DMS114 treated with DMSO at 0.1 percent for 48 hours (cell line): ENCODE measurements around the gene ARID3B.
A peak's percentile ranks its signal among the peaks of the same experiment; 100 is the strongest.
"Not testable (repeated sequence)": the region's sequence is repeated elsewhere in the genome, so short reads cannot be mapped to it uniquely, and the experiment has no call there.

ENCODE experiments used
- DNase-seq: peaks from one replicate; lab custom pipeline; 2025; ENCODE audit not compliant: unreplicated experiment; lab: John Stamatoyannopoulos, UW

The ARID3B gene

DNA sequence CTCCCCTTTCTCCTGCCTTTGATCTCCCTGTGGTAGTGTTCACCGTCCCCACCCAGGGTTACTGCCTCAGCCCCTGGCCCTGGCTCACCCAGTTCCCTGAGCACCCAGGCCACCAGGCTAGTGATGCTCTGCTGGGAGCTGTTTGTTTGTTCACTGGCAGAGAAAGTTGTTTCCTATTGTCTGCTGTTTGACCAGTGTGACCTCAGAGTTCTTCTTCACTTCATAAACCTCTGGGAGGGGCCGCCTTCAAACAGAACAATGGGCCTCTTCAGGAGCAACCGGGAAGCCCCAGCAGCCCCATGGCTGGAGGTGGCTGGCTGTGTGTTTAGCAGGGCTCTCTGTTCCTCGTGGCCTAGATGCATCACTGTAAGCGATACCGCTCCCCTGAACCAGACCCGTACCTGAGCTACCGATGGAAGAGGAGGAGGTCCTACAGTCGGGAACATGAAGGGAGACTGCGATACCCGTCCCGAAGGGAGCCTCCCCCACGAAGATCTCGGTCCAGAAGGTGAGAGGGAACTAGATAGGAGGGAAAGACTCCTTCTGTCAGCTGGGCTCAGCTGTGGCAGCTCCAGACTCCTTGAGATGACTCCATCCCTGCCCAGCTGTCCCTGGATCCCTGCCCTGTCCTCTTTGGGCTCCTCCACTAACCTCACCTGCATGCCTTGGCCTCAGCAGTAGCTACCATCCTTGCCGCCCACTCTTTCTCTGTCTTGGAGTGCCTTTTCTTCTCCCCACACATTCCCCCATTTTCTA, 78.0 kb downstream of the ARID3B start:
- no peak for DNase-seq

DNA sequence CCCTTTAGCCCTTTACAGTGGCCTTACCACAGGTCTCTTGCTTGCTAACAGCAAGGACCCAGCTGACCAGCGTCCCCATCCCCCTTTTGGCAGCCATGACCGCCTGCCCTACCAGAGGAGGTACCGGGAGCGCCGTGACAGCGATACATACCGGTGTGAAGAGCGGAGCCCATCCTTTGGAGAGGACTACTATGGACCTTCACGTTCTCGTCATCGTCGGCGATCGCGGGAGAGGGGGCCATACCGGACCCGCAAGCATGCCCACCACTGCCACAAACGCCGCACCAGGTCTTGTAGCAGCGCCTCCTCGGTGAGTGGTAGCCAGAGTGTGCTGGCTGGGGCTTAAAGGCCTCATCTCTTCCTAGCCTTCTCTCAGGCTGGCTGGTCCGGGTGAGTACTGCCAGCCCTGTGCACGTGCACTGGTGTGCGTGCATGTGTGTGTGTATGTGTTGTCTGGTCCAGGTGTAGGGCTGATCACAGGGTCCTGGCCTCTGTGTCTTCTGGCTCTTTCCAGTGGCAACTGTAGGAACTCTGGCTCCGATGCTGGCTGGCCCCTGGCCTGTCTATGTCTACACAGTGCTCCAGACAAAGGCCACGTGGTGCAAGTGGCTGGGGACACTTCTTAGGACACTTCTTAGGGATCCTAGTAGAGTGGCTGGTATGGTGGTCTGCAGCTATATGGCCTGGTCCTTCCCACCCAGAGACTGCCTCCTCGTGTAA, 79.1 kb downstream of the ARID3B start:
- DNase-seq: no peak

DNA sequence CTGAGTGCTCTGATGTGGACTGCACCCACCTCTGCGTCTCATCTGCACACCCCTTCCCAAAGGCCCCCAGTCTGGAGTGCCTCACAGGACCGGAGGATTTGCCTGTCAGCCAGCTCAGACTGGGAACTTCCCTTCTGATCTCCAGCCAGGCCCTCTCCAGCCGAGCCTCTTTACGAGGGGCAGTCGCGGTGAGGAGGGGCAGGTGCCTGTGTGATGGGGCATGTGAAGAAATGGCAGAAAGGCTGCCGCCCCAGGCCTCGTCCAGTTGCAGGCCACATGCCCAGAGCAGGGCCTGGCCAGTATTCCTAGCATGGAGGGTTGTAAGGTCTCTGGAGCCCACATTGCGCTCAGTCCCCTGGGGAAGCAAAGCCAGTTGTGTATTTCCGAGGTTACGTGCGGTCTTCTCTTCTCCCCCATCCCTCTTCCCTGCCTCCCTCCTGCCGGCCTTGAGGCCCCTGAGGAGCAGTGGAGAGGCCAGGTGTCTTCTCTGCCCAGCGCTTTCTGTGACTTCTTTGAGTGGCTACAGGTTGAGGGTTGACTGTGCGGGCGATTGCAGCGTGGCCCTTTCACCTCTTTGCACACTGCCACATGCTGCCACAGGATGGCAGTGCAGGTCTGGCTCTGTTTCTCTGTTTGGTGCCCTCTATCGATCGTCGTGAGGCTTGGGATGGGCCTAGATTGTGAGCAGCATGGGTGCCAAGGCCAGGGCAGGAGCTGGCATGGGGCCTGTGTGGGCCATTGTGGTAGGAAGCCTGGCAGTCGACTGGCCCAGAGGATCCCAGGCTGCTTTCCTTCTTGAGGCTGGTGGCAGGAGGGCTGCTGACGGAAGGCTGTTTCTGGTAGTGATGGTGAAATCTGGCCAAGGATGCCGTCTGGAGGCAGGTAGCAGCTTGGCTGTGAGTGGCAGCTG, 79.9 kb downstream of the ARID3B start:
- peak; percentile 85 for DNase-seq

DNA sequence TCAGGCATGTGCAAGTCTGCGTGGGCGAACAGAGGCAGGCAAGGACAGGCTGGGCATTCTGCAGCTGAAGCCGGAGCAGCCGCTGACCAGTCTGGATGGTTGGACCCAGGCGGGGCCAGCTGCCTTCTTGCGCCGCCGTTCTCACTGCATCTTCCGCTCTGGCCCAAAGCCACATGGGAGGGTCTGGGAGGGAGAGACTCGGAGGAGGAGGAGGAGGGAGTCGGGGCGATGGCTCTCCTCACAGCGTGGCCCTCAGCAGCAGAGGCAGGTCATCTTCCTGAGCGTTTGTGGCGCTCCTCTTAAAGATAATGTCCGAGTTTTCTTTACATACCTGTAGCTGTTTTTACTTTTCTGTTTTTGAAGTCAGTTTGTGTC, 80.5 kb downstream of the ARID3B start:
- DNase-seq: no peak

DNA sequence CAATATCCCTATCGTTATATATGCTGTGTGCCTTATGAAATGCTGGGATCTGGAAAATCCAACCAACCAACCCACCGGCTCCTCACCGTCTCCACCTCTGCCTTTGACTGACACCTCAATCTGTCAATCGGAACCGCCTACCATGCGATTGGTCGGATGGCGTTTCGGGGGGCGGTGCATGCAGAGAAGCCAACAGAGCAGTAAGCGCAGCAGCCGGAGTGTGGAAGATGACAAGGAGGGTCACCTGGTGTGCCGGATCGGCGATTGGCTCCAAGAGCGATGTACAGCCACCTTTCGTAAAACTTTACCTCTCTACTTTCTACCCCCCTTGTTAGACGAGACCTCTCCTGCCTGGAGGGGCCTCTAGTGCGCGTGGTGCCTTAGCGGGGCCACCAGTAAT, 80.9 kb downstream of the ARID3B start:
- no peak for DNase-seq

DNA sequence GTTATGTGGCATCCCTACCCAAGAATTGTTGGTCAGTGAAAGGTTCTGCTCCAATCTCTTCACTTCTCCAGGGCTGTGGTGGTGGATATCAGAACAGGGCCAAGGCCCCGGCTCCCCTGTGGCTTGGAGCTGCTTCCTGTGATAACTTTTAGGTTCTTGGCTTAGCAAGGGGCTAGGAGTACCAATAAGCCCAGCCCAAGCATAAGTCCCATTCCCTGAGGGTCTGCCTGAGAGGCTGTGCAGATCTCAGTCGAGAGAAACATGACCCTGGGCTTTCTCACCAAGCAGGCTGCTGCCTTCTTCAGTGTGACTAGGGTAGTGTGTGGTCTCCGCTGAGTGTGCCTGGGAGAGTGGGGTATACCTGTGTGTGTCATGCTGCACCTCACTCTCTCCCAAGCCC, 81.7 kb downstream of the ARID3B start:
- DNase-seq: no peak

DNA sequence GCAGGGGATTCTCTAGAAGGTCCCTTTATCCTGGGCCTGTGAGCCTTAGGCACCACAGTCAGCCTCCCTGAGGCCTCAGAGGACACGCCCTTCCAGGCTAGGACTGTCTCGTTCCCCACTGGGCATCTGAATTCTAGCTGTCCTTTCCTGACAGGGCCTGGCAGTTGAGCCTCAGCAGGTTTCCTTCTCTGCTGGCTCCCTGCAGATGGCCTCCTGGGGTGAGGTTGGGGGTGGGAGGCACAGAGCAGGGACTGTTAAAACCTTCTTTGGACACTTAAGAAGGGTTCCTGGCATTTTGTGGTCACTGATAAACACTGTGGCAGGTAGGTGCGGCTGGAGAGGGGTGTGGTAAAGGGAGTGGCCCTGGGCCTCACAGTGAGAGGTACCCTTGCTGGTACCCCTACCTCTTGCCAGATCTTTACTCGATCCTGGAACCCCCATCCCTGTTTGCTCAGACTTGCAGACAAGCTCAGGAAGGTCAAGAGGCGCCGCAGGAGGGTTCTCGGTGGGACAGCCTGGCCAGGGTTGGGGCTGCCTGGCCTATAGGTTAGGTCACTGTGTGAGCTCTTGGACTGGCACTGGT, 83.1 kb downstream of the ARID3B start:
- DNase-seq: no peak

DNA sequence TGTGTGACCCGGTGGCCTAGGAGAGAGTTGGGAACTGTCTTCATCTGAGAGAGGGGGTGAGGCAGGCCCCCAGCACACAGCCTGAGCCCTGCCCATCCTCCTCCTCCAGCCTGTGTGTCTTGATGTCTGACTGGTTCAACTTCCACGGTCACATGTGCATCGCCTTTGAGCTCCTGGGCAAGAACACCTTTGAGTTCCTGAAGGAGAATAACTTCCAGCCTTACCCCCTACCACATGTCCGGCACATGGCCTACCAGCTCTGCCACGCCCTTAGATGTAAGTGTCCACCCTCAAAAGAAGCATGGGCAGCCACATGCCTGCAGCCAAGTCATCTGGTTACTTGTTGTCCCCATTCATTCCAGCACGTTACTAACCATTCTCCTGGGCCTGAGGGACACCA, 84.7 kb downstream of the ARID3B start:
- DNase-seq: no peak

DNA sequence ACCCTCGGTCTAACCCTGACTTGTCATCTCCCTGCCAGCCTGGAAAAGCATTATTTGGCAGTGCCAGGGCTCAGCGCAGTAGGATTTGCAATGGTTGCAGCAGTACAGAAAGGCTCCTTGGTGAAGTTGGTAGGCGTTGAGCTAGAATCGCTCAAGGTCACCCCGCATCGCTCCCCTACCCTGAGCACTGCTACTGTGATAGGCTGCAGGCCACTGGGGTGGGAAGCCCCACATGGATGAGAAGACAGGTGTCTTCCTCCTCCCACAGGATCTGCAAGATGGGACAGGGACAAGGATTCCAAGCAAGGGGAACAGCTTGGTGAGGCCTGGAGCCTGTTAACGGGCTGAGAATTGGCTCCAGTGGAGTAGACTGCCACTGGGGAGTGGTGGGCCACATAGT, 85.3 kb downstream of the ARID3B start:
- no peak for DNase-seq

DNA sequence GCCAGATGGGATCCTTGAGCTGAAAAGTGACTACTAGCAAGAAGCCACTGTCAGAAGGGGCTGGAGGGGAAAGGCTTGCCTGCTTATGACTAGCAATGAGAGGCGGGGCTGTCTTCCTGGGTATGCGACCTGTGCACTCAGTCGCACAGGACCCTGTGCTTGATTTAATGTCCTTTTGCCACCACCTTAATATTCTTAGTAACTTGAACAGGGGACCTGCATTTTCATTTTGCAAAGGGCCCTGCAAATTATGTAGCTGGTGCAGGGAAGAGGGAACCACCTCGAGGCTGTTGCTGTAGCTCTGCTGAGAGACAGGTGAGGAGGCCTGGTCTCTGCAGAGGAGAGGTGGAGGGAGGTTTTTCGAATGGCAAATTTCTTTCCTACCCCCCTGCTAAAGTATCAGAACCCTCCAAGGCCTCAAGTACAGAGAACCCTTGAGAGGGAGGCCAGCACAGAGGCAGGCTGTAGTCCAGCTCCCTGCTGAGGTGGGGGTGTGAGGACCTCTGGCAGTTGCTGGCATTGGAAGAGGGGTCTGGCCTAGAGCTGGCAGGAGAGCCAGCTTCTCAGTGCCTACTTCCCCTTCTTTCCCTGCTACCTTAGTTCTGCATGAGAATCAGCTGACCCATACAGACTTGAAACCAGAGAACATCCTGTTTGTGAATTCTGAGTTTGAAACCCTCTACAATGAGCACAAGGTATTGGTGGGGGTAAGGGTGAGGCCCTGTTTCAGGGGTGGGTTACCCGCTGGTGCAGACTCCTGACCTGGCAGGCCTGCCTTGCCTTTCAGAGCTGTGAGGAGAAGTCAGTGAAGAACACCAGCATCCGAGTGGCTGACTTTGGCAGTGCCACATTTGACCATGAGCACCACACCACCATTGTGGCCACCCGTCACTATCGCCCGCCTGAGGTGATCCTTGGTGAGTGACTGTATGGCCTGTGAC, 86.0 kb downstream of the ARID3B start:
- DNase-seq: no peak

DNA sequence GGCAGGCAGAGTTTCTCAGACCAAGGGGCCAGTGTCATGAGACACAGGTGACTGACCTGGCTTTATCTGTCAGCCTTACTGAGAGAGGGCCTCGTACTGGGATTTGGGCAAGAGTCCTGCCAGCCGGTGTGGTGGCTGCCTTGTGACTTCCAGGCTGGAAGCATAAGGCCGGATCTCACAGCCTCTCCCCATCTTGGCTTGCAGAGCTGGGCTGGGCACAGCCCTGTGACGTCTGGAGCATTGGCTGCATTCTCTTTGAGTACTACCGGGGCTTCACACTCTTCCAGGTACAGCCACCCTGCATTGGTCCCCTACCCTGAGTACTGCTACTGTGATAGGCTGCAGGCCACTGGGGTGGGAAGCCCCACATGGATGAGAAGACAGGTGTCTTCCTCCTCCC, 86.7 kb downstream of the ARID3B start:
- no peak for DNase-seq

DNA sequence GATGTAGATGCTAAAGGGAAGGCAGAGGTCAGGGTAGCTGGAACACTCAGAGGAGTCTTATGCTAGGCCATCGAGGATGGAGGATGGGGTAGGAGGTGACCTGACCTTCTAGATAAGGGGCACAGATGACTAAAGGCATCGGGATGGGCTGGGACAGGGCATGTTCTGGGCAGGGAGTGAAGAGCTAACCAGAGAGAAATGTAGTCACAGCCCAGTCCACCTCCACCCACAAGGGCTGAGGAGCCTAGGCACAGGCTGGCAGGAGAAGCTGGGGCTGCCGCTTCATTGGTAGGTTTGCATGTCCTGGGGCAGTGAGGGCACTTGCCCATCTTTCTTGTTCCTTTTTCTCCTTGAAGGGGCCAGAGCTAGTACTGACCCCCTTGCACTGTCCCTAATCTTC, 87.2 kb downstream of the ARID3B start:
- no peak for DNase-seq

DNA sequence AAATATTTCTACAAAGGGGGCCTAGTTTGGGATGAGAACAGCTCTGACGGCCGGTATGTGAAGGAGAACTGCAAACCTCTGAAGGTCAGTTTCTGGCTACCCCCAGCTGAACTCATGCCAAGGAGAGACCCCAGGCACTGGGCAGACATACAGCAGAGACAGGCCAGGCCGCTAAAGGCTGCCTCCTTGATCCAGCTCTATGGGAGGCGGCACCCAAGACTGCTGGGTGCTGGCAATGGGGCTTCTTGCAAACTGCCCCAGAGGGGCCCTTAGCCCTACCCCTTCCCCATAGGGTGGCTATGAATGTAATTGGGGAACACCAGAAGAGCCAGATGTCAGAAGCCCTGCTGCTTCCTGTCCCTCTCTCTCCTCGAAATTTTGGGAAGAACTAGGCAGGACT, 87.9 kb downstream of the ARID3B start:
- DNase-seq: no peak

DNA sequence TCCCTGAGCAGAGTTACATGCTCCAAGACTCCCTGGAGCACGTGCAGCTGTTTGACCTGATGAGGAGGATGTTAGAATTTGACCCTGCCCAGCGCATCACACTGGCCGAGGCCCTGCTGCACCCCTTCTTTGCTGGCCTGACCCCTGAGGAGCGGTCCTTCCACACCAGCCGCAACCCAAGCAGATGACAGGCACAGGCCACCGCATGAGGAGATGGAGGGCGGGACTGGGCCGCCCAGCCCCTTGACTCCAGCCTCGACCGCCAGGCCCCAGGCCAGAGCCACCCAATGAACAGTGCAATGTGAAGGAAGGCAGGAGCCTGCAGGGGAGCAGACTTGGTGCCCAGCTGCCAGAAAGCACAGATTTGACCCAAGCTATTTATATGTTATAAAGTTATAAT, 88.7 kb downstream of the ARID3B start:
- not testable (repeated sequence) for DNase-seq

DNA sequence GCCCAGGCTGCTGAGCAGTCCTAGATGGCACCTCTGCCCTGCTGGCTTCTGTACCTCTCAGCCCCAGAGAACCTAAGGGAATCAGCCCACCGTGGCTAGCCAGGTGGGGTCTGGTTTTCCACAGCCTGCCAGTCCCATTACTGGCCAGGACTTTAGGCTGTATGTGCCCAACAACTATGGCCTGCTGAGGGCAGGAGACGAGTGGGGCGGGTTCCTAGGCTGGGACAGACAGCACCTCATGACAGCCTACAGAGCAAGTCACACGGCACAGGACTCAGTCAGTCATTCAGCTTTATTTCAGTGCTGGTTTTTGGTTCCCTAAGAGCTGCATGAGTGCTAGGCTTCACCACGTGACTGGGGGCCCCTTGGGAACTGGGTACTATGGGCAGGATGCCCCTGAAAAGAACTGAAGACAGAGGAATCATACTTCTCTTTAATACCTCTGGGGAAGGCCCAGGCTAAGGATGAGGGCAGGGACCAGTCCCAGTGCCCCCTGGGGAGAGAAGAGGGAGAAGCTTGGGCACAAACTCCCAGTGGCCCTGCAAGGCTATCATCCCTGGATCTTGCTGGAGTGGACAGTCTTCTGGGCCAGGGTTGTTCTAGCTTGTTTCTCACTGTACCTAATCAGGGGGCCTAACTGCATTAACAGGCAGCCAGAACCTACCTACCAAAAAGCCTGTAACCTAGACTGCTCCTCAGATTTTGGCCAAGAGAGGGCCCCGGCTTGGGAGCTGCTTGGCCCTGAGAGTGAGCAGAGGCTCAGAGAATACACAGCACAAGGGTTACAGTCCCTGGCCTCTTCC, 89.5 kb downstream of the ARID3B start:
- no peak for DNase-seq

DNA sequence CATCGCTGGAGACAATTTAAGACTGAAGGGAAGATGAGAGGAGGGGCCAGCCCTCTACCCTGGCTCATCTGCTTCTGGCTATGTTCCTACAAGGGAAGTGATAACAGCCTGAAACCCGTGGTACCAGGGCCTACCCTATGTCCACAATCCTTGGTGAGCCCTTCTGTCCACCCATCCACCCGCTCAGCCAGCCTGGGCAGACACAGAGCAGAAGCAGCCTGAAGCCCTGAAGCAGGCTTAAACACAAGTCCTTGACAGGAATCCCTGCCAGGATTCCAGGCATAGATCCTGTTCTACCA, 90.0 kb downstream of the ARID3B start:
- DNase-seq: no peak

DNA sequence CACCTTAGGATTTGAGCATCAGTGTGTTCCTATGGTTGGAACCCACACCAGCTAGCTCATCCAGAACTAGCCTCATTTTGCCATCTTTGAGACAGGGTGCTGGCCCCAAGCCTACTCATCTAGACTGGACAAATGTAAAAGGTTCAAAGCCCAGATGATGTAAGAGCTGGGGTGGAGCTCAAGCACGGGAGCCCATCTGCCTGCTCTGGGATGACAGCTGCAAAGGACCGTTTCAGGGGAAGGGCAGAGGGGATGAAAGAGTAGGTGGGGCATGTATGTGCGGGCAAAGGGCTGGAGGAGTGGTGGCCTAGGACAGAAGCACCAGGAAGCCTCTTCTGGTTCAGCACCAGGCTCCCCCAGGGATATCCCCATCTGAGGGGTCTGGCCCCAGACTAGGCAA, 90.4 kb downstream of the ARID3B start:
- DNase-seq: no peak

DNA sequence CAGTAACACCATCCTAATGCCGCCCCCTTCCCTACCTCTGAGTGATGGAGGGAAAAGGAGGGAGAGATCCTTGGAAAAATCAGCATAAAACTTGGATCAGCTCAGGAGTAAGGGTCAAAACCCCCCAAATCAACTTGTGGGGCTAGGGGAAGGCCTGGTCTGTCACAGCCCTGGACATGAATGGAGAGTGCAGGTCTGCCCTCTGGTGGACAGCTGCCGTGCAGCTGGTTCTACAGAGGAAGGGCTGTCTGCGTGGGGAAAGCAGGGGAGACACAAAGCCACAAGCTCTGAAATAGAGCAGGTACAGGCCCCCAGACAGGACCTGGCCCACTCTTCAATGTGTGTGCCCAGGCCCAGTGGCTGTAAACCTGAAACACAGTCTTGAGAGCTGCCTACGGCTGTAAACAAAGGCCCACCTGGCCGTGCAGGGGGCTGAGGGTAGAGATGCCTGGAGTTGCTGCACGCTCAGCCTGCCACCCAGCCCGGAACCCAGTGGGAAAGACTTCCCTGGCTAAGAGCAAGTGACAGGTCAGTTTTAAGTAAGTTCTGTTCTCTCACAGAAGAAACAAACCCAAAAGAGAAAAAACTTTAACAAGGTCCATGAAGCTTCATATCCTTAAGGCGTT, 91.0 kb downstream of the ARID3B start:
- DNase-seq: peak; percentile 27

DNA sequence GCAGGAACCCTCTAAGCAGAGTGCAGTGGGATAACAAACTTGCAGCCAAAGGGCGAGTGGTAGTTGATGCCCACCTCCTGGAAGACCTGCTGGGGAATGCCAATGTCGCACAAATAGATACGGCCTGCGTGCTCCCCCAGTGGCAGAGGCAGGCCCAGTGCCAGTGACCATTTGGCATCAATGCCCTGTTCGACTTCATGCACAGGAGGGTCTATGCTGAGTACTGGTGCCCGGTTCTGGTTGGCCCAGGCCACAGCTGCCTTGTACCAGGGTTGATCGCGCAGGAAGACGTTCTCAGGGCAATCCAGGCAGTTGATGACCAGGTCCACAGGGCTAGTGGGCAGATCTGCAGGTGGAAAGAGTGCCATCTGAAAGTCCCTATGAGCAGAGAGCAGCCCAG, 91.6 kb downstream of the ARID3B start:
- DNase-seq: no peak
